Endodermal cell (in vitro differentiated cells): Measurements from ENCODE around the gene OPRL1. TPM values are rescaled to one million over a fixed set of nuclear protein-coding genes. Genes with fewer than 3 reads are reported as not detected.
A peak's percentile ranks its signal among the peaks of the same experiment; 100 is the strongest.

Experiments used
- DNase-seq: peaks from one replicate; pipeline ENCODE4 v3.0.0-alpha.2; 2017
- H3K27ac ChIP-seq: 2 replicates; pipeline ENCODE4 v1.5.1; 2013; ENCODE audit warnings: mild to moderate bottlenecking, low read depth, low read length, moderate library complexity
- H3K27me3 ChIP-seq: 2 replicates; pipeline ENCODE4 v1.6.1; 2013; ENCODE audit warnings: mild to moderate bottlenecking, low read length, moderate library complexity; ENCODE audit not compliant: insufficient read depth, control insufficient read depth, poor library complexity, severe bottlenecking
- H3K36me3 ChIP-seq: 2 replicates; pipeline ENCODE4 v1.7.0; 2013; ENCODE audit warnings: mild to moderate bottlenecking, low read length, moderate library complexity; ENCODE audit not compliant: control insufficient read depth, insufficient read depth
- H3K4me1 ChIP-seq: one replicate; pipeline ENCODE4 v1.7.0; 2013; ENCODE audit warnings: low read length; ENCODE audit not compliant: control insufficient read depth, insufficient read depth
- H3K4me3 ChIP-seq: 2 replicates; pipeline ENCODE4 v1.5.1; 2013; ENCODE audit warnings: mild to moderate bottlenecking, low read length, moderate library complexity
- H3K9ac ChIP-seq: 2 replicates; pipeline ENCODE4 v1.6.1; 2013; ENCODE audit warnings: mild to moderate bottlenecking, low read length, moderate library complexity; ENCODE audit not compliant: poor library complexity, severe bottlenecking; ENCODE audit errors: extremely low read depth
- H3K9me3 ChIP-seq: 2 replicates; pipeline ENCODE4 v1.6.1; 2013; ENCODE audit warnings: mild to moderate bottlenecking, low read length, moderate library complexity; ENCODE audit not compliant: control insufficient read depth
- H3K27ac Mint-ChIP-seq: 2 replicates; pipeline ENCODE4 v1.8.0; 2020; ENCODE audit warnings: mixed read lengths
- H3K27me3 Mint-ChIP-seq: 2 replicates; pipeline ENCODE4 v1.8.0; 2021; ENCODE audit warnings: mild to moderate bottlenecking, mixed read lengths; ENCODE audit not compliant: insufficient read depth
- H3K36me3 Mint-ChIP-seq: 2 replicates; pipeline ENCODE4 v1.8.0; 2020; ENCODE audit warnings: low read depth, mixed read lengths
- H3K4me1 Mint-ChIP-seq: 2 replicates; pipeline ENCODE4 v1.8.0; 2020; ENCODE audit warnings: mixed read lengths
- H3K4me3 Mint-ChIP-seq: 2 replicates; pipeline ENCODE4 v1.8.0; 2020; ENCODE audit warnings: mild to moderate bottlenecking, moderate library complexity, mixed read lengths
- H3K9me3 Mint-ChIP-seq: 2 replicates; pipeline ENCODE4 v1.8.0; 2020; ENCODE audit warnings: mild to moderate bottlenecking, mixed read lengths
- WGBS, 2 experiments: methylation state at CpG; one replicate each; pipeline versions ENCODE4 v1.1.5 to v1.1.7; 2013; ENCODE audit warnings: missing lambda C conversion rate in 2 of 2, mixed read lengths in 1 of 2; ENCODE audit not compliant: insufficient coverage in 1 of 2, insufficient read length in 1 of 2; 5-methylcytosine and 5-hydroxymethylcytosine counted together
- total RNA-seq, 2 donors: library from RNA; stranded (reverse); fragmentation: NEBNext Ultra II Directional in 1 of 2; extraction: Animal tissue kit (Norgen Biotek cat#: 25700) in 1 of 2; gene quantifications; 2 replicates in 1 of 2; 3 replicates in 1 of 2; pipeline ENCODE4 v1.2.1, GENCODE V29; 2021
- TF ChIP-seq, protein P1 (sequence below): fragments of 200-600 bp; sonication (generic); conservative IDR thresholded peaks from 2 replicates; pipeline ENCODE4 v1.5.0; 2021; ENCODE audit warnings: antibody characterized with exemption, mild to moderate bottlenecking

OPRL1 gene
- total RNA-seq, 2 donors from 2014 or later, result 4.1 to 5.5 TPM

DNA sequence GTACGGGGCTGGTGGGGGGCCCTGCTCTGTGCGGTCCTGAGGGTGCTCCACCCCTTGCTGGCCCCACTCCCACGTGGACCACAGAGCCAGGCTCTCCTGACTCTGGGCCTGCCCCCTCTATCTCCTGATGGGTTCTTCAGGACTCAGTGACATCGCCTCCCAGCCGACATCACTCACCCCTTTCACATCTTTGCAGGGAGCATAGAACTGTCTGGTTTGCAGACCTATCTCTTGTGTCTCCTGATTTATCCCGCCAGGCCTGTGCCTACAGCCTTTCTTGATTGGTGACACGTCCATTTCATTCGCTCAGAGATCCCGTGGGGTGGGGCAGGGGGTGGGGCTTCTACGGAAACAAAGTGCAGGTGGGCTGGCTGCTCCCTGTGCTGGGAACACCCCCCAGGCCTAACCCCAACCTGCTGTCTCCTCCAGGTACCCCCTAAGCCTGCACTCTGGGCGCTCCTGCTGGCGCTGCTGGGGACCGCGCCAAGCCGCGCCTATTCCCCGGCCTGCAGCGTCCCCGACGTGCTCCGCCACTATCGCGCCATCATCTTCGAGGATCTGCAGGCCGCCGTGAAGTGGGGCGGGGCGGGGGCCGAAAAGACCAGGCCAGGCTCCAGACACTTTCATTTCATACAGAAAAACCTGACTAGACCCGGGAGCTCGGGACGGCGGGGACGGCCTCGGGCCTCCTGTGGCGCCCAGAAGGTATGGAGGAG lies 42.2 kb upstream of the OPRL1 start:
- H3K27ac Mint-ChIP-seq, result no peak overlapping the region

DNA sequence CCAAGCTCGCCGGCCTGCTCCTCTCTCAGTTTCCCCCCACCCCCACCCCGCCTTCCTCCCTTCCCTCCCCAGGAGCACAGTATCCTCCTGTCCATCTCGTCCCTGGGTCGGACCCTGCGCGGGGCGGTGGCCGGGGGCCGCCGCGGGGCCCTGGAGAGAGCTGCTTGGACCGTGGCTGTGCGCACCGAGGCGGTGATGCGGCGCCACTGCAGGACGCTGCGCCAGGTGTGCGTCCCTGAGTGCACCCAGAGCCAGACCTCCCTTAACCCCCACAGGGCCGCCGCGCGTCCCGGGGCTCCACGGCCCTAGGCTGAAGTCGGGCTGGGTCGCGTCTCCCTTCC lies 41.7 kb upstream of the OPRL1 start:
- H3K27ac Mint-ChIP-seq, result no peak overlapping the region
- no peaks in the 10 kb centered on the region for H3K9me3 Mint-ChIP-seq
- peaks cover 44% of the 10 kb centered on the region for H3K27me3 ChIP-seq
- H3K4me1 Mint-ChIP-seq, result peaks cover 15% of the 10 kb centered on the region
- no peak overlapping the region for H3K27ac ChIP-seq
- no peaks in the 10 kb centered on the region for H3K36me3 ChIP-seq
- H3K4me3 Mint-ChIP-seq, result peak overlapping the region; percentile 52
- H3K36me3 Mint-ChIP-seq, result peaks cover 12% of the 10 kb centered on the region
- H3K4me3 ChIP-seq, result peak overlapping the region; percentile 60
- H3K9ac ChIP-seq, result no peak overlapping the region
- TF ChIP-seq, protein P1, sequence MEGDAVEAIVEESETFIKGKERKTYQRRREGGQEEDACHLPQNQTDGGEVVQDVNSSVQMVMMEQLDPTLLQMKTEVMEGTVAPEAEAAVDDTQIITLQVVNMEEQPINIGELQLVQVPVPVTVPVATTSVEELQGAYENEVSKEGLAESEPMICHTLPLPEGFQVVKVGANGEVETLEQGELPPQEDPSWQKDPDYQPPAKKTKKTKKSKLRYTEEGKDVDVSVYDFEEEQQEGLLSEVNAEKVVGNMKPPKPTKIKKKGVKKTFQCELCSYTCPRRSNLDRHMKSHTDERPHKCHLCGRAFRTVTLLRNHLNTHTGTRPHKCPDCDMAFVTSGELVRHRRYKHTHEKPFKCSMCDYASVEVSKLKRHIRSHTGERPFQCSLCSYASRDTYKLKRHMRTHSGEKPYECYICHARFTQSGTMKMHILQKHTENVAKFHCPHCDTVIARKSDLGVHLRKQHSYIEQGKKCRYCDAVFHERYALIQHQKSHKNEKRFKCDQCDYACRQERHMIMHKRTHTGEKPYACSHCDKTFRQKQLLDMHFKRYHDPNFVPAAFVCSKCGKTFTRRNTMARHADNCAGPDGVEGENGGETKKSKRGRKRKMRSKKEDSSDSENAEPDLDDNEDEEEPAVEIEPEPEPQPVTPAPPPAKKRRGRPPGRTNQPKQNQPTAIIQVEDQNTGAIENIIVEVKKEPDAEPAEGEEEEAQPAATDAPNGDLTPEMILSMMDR, result no peak
- 4 to 7% methylated on average over 14 to 28 of the region's 30 CpGs for WGBS, 2 experiments
- peak; percentile 76 for DNase-seq
- no peaks in the 10 kb centered on the region for H3K9me3 ChIP-seq
- H3K27me3 Mint-ChIP-seq, result peaks cover 27% of the 10 kb centered on the region
- H3K4me1 ChIP-seq, result peaks cover 19% of the 10 kb centered on the region

More for the DNA sequence above, 42.2 kb upstream of the OPRL1 start:
- no peaks in the 10 kb centered on the region for H3K9me3 Mint-ChIP-seq
- Histone ChIP-seq H3K36me3 (peaks cover under 1% of the 10 kb centered on the region), H3K4me1 (peaks cover 19% of the 10 kb centered on the region), H3K9me3 (no peaks in the 10 kb centered on the region), H3K9ac (no peak overlapping the region), H3K27me3 (peaks cover 44% of the 10 kb centered on the region), H3K27ac (no peak overlapping the region), H3K4me3 (peak overlapping the region; percentile 60)
- H3K27me3 Mint-ChIP-seq, result peaks cover 27% of the 10 kb centered on the region
- H3K4me1 Mint-ChIP-seq, result peaks cover 15% of the 10 kb centered on the region
- H3K36me3 Mint-ChIP-seq, result peaks cover 17% of the 10 kb centered on the region
- H3K4me3 Mint-ChIP-seq, result peak overlapping the region; percentile 52
- TF ChIP-seq, protein P1, result peak; percentile 13
- peak; percentile 81 for DNase-seq
- 32 to 70% methylated on average over 7 to 36 of the region's 36 CpGs for WGBS, 2 experiments

DNA sequence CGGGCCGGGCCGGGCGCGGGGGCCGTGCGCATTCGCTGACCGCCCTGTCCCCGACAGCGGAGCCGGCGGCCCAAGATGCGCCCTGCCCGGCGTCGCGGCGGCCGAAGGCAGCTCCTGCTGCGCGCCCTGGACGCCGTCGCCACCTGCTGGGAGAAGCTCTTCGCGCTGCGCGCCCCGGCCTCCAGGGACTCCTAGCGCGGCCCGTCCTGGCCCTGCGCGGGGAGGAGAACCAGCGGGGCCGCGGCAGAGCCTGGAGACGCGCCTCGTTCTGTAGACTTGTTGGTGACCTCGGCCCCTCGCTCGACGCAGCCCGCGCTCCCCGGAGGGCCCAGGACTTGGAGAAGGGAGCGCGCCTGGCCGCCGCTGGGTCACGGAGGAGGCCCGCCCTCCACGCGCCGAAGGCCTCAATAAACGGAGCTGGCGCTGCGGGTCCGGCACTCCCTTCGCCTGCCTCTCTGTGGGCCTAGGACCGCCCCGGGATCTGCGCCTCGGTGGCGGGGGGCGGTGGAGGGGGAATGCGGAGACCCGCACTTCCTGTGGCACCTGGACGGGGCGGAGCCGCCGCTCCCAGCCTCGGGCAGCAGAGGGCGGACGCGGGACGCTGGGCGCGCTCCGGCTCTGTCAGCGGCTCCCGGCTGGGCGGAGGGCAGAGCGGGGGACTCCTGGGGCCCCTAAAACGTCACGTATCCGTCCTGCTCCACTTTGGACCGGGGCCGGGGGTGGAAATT lies 41.2 kb upstream of the OPRL1 start:
- H3K4me1 ChIP-seq, result peaks cover 19% of the 10 kb centered on the region
- peak overlapping the region; percentile 25 for H3K9ac ChIP-seq
- H3K36me3 Mint-ChIP-seq, result peaks cover 9% of the 10 kb centered on the region
- H3K27me3 Mint-ChIP-seq, result peaks cover 28% of the 10 kb centered on the region
- peak; percentile 94 for DNase-seq
- H3K4me1 Mint-ChIP-seq, result peaks cover 15% of the 10 kb centered on the region
- H3K27ac Mint-ChIP-seq, result no peak overlapping the region
- H3K4me3 Mint-ChIP-seq, result peak overlapping the region; percentile 52
- peaks cover 44% of the 10 kb centered on the region for H3K27me3 ChIP-seq
- WGBS, 2 experiments, result 2% methylated on average over 24 to 91 of the region's 91 CpGs
- TF ChIP-seq, protein P1, result peak; percentile 82
- no peaks in the 10 kb centered on the region for H3K9me3 Mint-ChIP-seq
- H3K9me3 ChIP-seq, result no peaks in the 10 kb centered on the region
- H3K36me3 ChIP-seq, result no peaks in the 10 kb centered on the region
- peak overlapping the region; percentile 60 for H3K4me3 ChIP-seq
- no peak overlapping the region for H3K27ac ChIP-seq
